Body of pancreas (tissue), 4 donors: Measurements from ENCODE around the gene TRAPPC12.

Experiments
- CTCF ChIP-seq, 7 experiments: fragments of 450-650 bp in 4 of 7; fragments of 200-600 bp in 3 of 7; sonication (generic) in 3 of 7; IDR thresholded peaks; one replicate each; pipeline ENCODE4 v1.5.1; 2016 to 2019; ENCODE audit warnings: antibody characterized with exemption in 7 of 7
- POLR2A ChIP-seq, 3 donors: fragments of 450-650 bp; IDR thresholded peaks; one replicate each; pipeline ENCODE4 v1.6.1; 2016; ENCODE audit warnings: antibody characterized with exemption in 3 of 3, mild to moderate bottlenecking in 2 of 3

GRCh38 chr2:3426615-3427014 is 47.1 kb downstream of the TRAPPC12 start:
- TF ChIP-seq CTCF (IDR thresholded peaks at IDR 0.05): no peak
- no peak for TF ChIP-seq POLR2A (IDR thresholded peaks at IDR 0.05)
